Measurements from ENCODE around the gene RNF213.

- TF ChIP-seq MAX (IDR thresholded peaks at IDR 0.05; ENCODE audit: low read depth, low read length) (no peak), POLR2A (IDR thresholded peaks at IDR 0.05; ENCODE audit: extremely low read depth, insufficient read length) (no peak), CTCF (IDR thresholded peaks at IDR 0.05; ENCODE audit: low read depth, low read length) (no peak), MYC (IDR thresholded peaks at IDR 0.05; ENCODE audit: low read depth, low read length) (no peak)
Measured at GRCh38 chr17:80394629-80395216, 134.1 kb downstream of the RNF213 start.

Data from NB4 (cell line).